HEK293T (cell line): ENCODE data around the gene MET.

Source experiments
- LEF1 ChIP-seq: fragments of 450-650 bp; IDR thresholded peaks from 2 replicates; pipeline ENCODE4 v1.6.1; 2017; ENCODE audit warnings: mild to moderate bottlenecking, borderline replicate concordance
- SP1 ChIP-seq: fragments of 450-650 bp; IDR thresholded peaks from 2 replicates; pipeline ENCODE4 v1.6.1; 2017
- SUZ12 ChIP-seq: fragments of 450-650 bp; IDR thresholded peaks from 2 replicates; pipeline ENCODE4 v1.6.1; 2016; ENCODE audit warnings: mild to moderate bottlenecking
- TARDBP ChIP-seq: fragments of 450-650 bp; IDR thresholded peaks from 2 replicates; pipeline ENCODE4 v1.6.1; 2016

DNA sequence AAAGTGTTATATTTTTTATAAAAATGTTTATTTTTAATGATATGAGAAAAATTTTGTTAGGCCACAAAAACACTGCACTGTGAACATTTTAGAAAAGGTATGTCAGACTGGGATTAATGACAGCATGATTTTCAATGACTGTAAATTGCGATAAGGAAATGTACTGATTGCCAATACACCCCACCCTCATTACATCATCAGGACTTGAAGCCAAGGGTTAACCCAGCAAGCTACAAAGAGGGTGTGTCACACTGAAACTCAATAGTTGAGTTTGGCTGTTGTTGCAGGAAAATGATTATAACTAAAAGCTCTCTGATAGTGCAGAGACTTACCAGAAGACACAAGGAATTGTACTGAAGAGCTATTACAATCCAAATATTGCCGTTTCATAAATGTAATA lies 125.6 kb downstream of the MET start:
- TF ChIP-seq SP1, result no peak
- TF ChIP-seq SUZ12, result no peak
- no peak for TF ChIP-seq TARDBP
- no peak for TF ChIP-seq LEF1
